GM12891 (cell line): ENCODE results near the gene AFAP1L1.
A peak's percentile ranks its signal among the peaks of the same experiment; 100 is the strongest.

Source experiments
- DNase-seq: peaks from one replicate; pipeline ENCODE4 v3.0.0; 2011; ENCODE audit warnings: low spot score; ENCODE audit not compliant: insufficient read length
- FAIRE-seq: peaks from 2 replicates; lab custom pipeline; 2011; peaks lifted over from hg19 to GRCh38; lab: Jason Lieb, UNC
- PAX5 ChIP-seq: IDR thresholded peaks from 2 replicates; pipeline ENCODE4 v1.6.1; 2011; ENCODE audit warnings: low read length, moderate library complexity, mild to moderate bottlenecking; ENCODE audit not compliant: insufficient read depth, severe bottlenecking
- POLR2A ChIP-seq: IDR thresholded peaks from 2 replicates; pipeline ENCODE4 v1.6.1; 2011; ENCODE audit warnings: low read depth, low read length, control low read depth
- POLR2AphosphoS5 ChIP-seq: IDR thresholded peaks from 2 replicates; pipeline ENCODE4 v1.6.1; 2011; ENCODE audit warnings: low read depth, low read length, control low read depth
- POU2F2 ChIP-seq: IDR thresholded peaks from 2 replicates; pipeline ENCODE4 v1.6.1; 2011; ENCODE audit warnings: low read depth, mild to moderate bottlenecking, control low read depth, low read length, moderate library complexity
- SPI1 ChIP-seq: IDR thresholded peaks from 2 replicates; pipeline ENCODE4 v1.6.1; 2011; ENCODE audit warnings: low read depth, low read length, control low read depth
- TAF1 ChIP-seq: IDR thresholded peaks from 2 replicates; pipeline ENCODE4 v1.6.1; 2011; ENCODE audit warnings: low read depth, low read length, control low read depth

Gene AFAP1L1

DNA sequence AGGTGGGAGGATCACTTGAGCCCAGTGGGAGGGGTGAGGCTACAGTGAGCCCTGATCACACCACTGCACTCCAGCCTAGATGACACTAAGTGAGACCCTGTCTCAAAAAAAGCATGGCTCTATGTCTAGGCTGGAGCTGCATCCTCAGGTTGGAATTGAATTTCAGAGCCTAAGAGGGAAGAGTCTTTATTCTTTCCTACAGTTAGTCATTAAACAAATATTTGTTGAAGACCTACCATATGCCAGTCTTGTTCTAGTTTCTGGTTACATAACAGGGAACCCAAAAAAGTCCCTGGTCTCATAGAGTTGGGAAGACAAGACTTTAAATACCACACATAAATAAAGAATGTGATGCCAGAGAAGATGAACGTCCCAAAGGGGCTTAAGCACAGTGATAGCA, 66.7 kb downstream of the AFAP1L1 start:
- DNase-seq (no peak), FAIRE-seq (no peak)
- no peak for TF ChIP-seq POLR2A
- TF ChIP-seq PAX5: no peak
- no peak for TF ChIP-seq TAF1
- TF ChIP-seq POU2F2: no peak
- TF ChIP-seq POLR2AphosphoS5: no peak
- no peak for TF ChIP-seq SPI1

DNA sequence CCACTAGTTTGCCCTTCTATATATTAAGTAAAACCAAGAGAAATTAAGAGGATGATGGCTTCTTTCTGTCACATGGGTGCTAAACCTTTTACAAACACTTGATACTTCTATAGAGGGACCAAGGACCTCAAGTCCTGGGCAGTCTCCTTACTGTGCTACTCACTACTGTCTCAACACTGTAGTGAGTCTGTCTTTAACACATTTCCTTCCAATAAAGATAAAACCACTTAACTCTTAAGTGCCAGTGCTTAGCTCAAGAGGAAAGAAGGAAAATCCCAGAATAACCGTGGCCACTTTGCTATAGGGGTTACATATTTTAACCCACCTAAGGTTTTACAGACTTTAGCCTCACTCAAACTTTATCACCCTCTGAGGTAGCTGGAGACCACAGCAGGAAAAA, 69.3 kb downstream of the AFAP1L1 start:
- TF ChIP-seq TAF1 (no peak), POLR2A (no peak), PAX5 (no peak), POLR2AphosphoS5 (no peak), POU2F2 (no peak), SPI1 (no peak)
- FAIRE-seq (no peak), DNase-seq (no peak)

DNA sequence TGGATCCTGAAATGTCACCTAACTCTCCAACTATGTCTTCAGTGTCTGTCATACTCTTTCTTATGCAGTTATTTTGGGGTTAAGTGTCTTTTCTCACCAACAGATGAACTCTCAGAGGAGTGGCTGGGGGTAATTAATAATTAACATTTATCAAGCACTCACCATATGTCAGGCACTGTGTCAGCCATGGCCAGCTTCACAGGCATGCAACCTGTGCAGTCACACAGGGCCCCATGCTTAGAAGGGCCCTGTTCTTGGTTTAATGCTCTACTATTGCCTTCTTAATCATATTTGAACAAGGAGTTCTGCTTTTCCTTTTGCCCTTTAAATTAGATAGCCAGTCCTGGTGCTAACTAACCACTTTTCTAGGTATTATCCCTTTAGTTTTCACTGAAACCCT, 70.2 kb downstream of the AFAP1L1 start:
- TF ChIP-seq POLR2AphosphoS5 (no peak), SPI1 (no peak), PAX5 (no peak)
- FAIRE-seq (no peak), DNase-seq (no peak)

DNA sequence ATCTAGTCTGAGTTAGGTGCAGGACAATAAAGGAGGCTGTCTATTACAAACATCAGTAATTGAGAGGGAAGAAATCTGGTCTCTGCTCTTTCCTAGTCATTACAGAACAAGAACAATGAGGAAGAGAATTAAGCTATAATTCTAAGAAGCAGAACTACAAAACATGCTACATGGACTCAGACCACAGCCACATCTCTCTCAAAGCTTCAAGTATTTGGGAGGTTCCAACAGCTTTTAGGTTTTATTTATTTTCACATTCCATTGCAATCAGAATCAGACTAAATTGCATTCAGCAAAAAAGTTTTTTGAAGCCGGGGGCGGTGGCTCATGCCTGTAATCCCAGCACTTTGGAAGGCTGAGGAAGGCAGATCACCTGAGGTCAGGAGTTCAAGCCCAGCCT, 72.5 kb downstream of the AFAP1L1 start:
- DNase-seq (no peak), FAIRE-seq (no peak)
- no peak for TF ChIP-seq POU2F2
- TF ChIP-seq PAX5: no peak
- TF ChIP-seq POLR2AphosphoS5: no peak
- TF ChIP-seq TAF1: no peak
- no peak for TF ChIP-seq SPI1

DNA sequence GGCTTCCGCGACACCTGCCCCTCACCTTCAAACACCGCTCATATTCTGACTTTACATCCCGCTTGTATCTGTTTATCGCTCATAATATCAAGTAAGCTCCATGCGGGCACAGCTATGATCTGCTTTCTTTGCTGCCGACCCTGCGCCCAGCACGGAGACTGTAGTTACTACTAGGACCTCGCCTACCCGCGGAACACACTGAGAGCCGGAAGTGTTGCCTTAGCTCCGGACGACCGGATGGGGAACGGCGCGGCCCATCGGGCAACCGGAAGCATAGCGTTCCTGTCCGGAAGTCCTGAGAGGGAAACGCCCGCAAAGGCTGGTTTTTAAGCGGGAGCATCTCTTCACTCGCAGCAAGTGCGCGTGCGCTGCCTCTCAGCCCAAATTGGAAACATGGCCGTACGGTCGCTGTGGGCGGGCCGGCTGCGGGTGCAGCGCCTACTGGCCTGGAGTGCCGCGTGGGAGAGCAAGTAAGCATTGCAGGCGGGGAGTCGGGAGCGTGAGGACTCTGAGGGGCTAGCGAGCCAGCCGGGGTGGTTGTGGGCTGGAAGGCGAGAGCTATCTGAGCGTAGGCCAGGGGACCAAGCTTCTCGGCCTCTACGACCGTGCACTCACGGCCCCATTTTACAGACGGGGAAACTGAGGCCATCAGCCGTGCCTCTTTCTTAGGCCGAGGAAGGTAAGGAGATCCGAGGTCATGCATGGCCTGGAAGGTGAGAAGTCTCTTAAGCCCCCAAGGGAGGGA, 73.7 kb downstream of the AFAP1L1 start, which contains the start of gene GRPEL2:
Gene GRPEL2, plus strand, starts transcription at position 353 of the 745 bp plus-strand sequence. Its CDS starts 41 bp downstream, at position 394.
- DNase-seq: peak; percentile 87
- FAIRE-seq: peak; percentile 97
- TF ChIP-seq SPI1 (peak; percentile 7; the same call in 1 of the 2 replicates), POU2F2 (no peak), POLR2AphosphoS5 (peak; percentile 86), PAX5 (no peak), TAF1 (peak; percentile 75; the same call in 1 of the 2 replicates), POLR2A (peak; percentile 83)

DNA sequence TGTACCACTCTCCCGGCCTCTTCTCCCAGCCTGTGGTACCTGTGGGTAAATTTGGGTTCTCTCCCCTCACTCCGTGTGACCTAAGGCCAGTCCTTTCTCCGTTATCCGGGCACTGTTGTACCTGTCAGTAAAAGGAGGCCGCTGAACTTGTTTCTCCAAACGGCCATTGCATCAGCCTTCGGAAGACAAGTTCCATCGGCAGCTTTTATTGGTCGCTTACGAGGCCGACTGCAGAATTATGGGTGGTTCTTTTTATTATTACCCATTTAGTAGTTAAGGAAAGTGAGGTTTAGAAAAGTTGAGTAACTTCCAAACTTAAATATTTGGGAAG, 74.2 kb downstream of the AFAP1L1 start:
- TF ChIP-seq POLR2AphosphoS5: no peak
- no peak for TF ChIP-seq SPI1
- no peak for TF ChIP-seq POU2F2
- TF ChIP-seq PAX5: no peak
- TF ChIP-seq POLR2A: no peak
- no peak for TF ChIP-seq TAF1
- DNase-seq (no peak), FAIRE-seq (no peak)

DNA sequence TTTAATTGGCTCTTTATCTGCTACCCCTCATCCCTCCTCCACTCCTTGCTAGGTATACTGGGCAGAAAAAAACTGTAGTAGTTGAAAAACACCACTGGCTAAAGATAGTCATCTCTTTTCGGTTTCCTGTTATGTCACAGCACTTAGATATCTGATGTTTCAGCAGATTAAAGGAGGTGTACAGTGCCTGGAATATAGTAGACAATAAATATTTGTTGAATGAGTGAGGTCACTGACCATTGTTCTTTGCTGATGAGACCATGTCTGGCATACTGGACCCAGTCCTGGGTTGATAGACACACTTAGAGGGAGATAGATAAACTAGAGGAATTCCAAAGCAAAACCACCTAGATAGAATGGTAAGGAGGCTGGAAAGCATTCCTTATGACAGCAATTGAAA, 76.9 kb downstream of the AFAP1L1 start:
- no peak for TF ChIP-seq POLR2A
- TF ChIP-seq SPI1: no peak
- no peak for TF ChIP-seq TAF1
- TF ChIP-seq PAX5: no peak
- no peak for FAIRE-seq
- no peak for DNase-seq

DNA sequence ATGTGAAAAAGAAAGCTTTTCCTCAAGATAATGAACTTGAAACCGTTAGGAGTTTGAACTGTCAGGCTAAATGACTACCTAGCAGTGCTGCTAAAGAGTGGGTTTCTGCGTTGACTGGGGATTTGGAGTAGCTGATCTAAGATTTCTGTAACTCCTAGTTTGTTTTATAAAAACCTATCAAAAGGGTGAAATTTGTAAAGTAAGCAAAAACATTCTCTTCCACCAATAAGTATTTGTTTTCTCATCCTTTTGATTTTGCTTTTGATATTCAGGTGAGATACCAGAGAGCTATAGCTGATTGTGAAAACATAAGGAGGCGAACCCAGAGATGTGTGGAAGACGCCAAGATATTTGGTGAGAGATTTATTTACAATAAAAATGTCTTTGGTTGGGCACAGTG, 77.7 kb downstream of the AFAP1L1 start:
- DNase-seq: no peak
- TF ChIP-seq POLR2AphosphoS5: no peak
- TF ChIP-seq POLR2A: no peak
- TF ChIP-seq PAX5: no peak
- no peak for TF ChIP-seq SPI1
- no peak for TF ChIP-seq POU2F2
- TF ChIP-seq TAF1: no peak
- no peak for FAIRE-seq

DNA sequence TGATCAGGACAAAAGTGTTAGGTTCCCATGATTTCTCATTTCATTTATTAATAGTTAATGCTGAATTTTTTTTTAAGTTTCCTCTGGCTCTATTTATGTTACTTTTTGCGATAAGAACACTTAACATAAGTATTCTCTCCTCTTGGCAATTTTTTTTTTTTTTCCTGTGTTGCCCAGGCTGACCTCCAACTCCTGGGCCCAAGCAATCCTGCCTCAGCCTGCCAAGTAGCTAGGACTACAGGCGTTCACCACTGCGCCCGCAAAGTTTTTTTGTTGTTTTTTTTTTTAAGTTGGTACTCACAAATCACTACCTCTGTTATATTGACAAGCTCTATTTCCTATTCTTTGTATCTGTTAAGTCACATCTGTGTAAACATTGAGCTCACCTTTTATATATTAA, 80.5 kb downstream of the AFAP1L1 start:
- TF ChIP-seq POU2F2 (no peak), POLR2AphosphoS5 (no peak), POLR2A (no peak), SPI1 (no peak), TAF1 (no peak), PAX5 (no peak)
- DNase-seq (no peak), FAIRE-seq (no peak)

DNA sequence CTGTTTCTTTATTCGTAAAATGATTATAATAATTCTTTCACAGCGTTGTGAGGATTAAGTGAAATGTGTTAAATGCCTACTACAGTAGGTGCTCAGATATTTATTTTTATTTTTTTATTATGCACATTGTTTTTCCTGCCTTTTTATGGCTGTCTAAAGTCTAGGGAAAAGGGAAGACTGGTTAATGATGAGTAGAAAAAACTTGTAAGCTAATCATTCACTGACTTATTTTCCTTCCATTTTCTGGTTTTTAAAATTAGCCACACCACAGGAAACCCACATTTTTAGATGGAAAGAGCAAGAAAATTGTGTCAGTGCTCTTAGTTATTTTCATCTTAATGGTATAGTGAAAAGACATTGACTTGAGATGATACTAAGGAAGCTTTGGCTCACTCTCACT, 82.3 kb downstream of the AFAP1L1 start:
- no peak for FAIRE-seq
- DNase-seq: no peak
- no peak for TF ChIP-seq POU2F2
- TF ChIP-seq SPI1: no peak
- no peak for TF ChIP-seq POLR2AphosphoS5
- no peak for TF ChIP-seq PAX5
- no peak for TF ChIP-seq TAF1
